KMS-11 (cell line): ENCODE measurements around the gene CDK14.

ENCODE experiments used
- H2AFZ ChIP-seq: fragments of 200-600 bp; sonication (generic); 2 replicates; pipeline ENCODE4 v1.6.1; 2016; ENCODE audit warnings: antibody characterized with exemption, mixed run types, low read depth
- H3K27ac ChIP-seq: fragments of 200-600 bp; sonication (generic); 2 replicates; pipeline ENCODE4 v1.6.1; 2016; ENCODE audit warnings: mild to moderate bottlenecking, mixed run types
- H3K27me3 ChIP-seq: fragments of 200-600 bp; sonication (generic); 2 replicates; pipeline ENCODE4 v1.6.1; 2017; ENCODE audit warnings: mild to moderate bottlenecking, low read depth, mixed run types, moderate library complexity; ENCODE audit not compliant: insufficient read depth
- H3K36me3 ChIP-seq: fragments of 200-600 bp; sonication (generic); 2 replicates; pipeline ENCODE4 v1.6.1; 2017; ENCODE audit warnings: mild to moderate bottlenecking, mixed run types; ENCODE audit not compliant: insufficient read depth
- H3K4me1 ChIP-seq: fragments of 200-600 bp; sonication (generic); 2 replicates; pipeline ENCODE4 v1.6.1; 2016; ENCODE audit warnings: mild to moderate bottlenecking, low read depth, mixed run types; ENCODE audit not compliant: poor library complexity, severe bottlenecking
- H3K4me2 ChIP-seq: fragments of 200-600 bp; sonication (generic); 2 replicates; pipeline ENCODE4 v1.7.0; 2016; ENCODE audit warnings: mild to moderate bottlenecking, mixed run types
- H3K4me3 ChIP-seq: fragments of 200-600 bp; sonication (generic); IDR thresholded peaks from 2 replicates; pipeline ENCODE4 v1.6.1; 2017; ENCODE audit warnings: low read depth, low read length, mixed read lengths; ENCODE audit not compliant: insufficient read depth
- H3K79me2 ChIP-seq: fragments of 200-600 bp; sonication (generic); 2 replicates; pipeline ENCODE4 v1.6.1; 2016; ENCODE audit warnings: low read depth, mixed run types; ENCODE audit not compliant: insufficient read depth
- H3K9ac ChIP-seq: fragments of 200-600 bp; sonication (generic); 2 replicates; pipeline ENCODE4 v1.6.1; 2016; ENCODE audit warnings: mild to moderate bottlenecking, mixed run types
- H4K20me1 ChIP-seq: fragments of 200-600 bp; sonication (generic); 2 replicates; pipeline ENCODE4 v1.6.1; 2016; ENCODE audit warnings: mild to moderate bottlenecking, mixed run types; ENCODE audit not compliant: insufficient read depth
- CTCF ChIP-seq: fragments of 200-600 bp; sonication (generic); conservative IDR thresholded peaks from 2 replicates; pipeline ENCODE4 v1.6.1; 2017; ENCODE audit warnings: low read depth, mild to moderate bottlenecking, antibody characterized with exemption, low read length, moderate library complexity, mixed read lengths

The CDK14 gene

GRCh38 chr7:90830308-90830707 lies 234.2 kb downstream of the CDK14 start:
- no peak overlapping the region for H3K4me2 ChIP-seq
- no peak overlapping the region for H3K9ac ChIP-seq
- no peaks in the 10 kb centered on the region for H3K4me1 ChIP-seq
- H4K20me1 ChIP-seq: peaks cover 8% of the 10 kb centered on the region; the same call in 1 of the 2 replicates
- H3K4me3 ChIP-seq: no peak overlapping the region
- H3K27me3 ChIP-seq: no peaks in the 10 kb centered on the region
- H3K36me3 ChIP-seq: no peaks in the 10 kb centered on the region; the same call in 1 of the 2 replicates
- no peak overlapping the region for H2AFZ ChIP-seq
- no peak overlapping the region for H3K27ac ChIP-seq
- TF ChIP-seq CTCF: no peak
- peaks cover 87% of the 10 kb centered on the region for H3K79me2 ChIP-seq

GRCh38 chr7:90832726-90833125 lies 236.6 kb downstream of the CDK14 start:
- no peak overlapping the region for H3K9ac ChIP-seq
- 0 out of 2 replicates have a peak, but pooled peaks cover 8% of the 10 kb centered on the region for H4K20me1 ChIP-seq
- peaks cover 87% of the 10 kb centered on the region for H3K79me2 ChIP-seq
- no peak overlapping the region for H3K4me3 ChIP-seq
- no peak for TF ChIP-seq CTCF
- no peak overlapping the region for H3K4me2 ChIP-seq
- H2AFZ ChIP-seq: no peak overlapping the region
- H3K27ac ChIP-seq: no peak overlapping the region
- no peaks in the 10 kb centered on the region for H3K27me3 ChIP-seq
- no peaks in the 10 kb centered on the region for H3K4me1 ChIP-seq
- H3K36me3 ChIP-seq: no peaks in the 10 kb centered on the region; the same call in 1 of the 2 replicates

- Histone ChIP-seq H2AFZ (no peak overlapping the region), H3K4me1 (no peaks in the 10 kb centered on the region), H3K27me3 (no peaks in the 10 kb centered on the region), H3K4me3 (no peak overlapping the region), H3K36me3 (no peaks in the 10 kb centered on the region; the same call in 1 of the 2 replicates), H3K9ac (no peak overlapping the region), H3K27ac (no peak overlapping the region), H3K4me2 (no peak overlapping the region), H3K79me2 (peaks cover 84% of the 10 kb centered on the region), H4K20me1 (0 out of 2 replicates have a peak, but pooled peaks cover 8% of the 10 kb centered on the region)
- no peak for TF ChIP-seq CTCF
These were observed 237.3 kb downstream of the CDK14 start for GRCh38 chr7:90833443-90833842.

GRCh38 chr7:90834771-90835170 lies 238.7 kb downstream of the CDK14 start:
- Histone ChIP-seq H3K4me1 (no peaks in the 10 kb centered on the region), H3K79me2 (peaks cover 83% of the 10 kb centered on the region), H3K36me3 (no peaks in the 10 kb centered on the region; the same call in 1 of the 2 replicates), H3K4me3 (no peak overlapping the region), H4K20me1 (peaks cover 8% of the 10 kb centered on the region; the same call in 1 of the 2 replicates), H2AFZ (no peak overlapping the region), H3K4me2 (no peak overlapping the region), H3K27ac (no peak overlapping the region), H3K27me3 (no peaks in the 10 kb centered on the region), H3K9ac (no peak overlapping the region)
- no peak for TF ChIP-seq CTCF
